ENCODE results near the gene CNTNAP2.

GRCh38 chr7:148107443-148108127 lies 1991.0 kb downstream of the CNTNAP2 start:
- no peak for TF ChIP-seq EZH2 (IDR thresholded peaks at IDR 0.05)
- no peak for TF ChIP-seq POLR2AphosphoS5 (IDR thresholded peaks at IDR 0.05; ENCODE audit: borderline replicate concordance, low read depth, low read length)
